DMS79 (cell line): ENCODE measurements around the gene FPR2.
"Not testable (repeated sequence)": the region's sequence is repeated elsewhere in the genome, so short reads cannot be mapped to it uniquely, and the experiment has no call there.

Experiments
- DNase-seq: peaks from one replicate; lab custom pipeline; 2025; lab: John Stamatoyannopoulos, UW

The FPR2 gene

GRCh38 chr19:51760697-51761356 lies at the start of gene FPR2:
FPR2 (plus strand) TSS chr19:51761180; CDS start chr19:51768659, 7,479 bp downstream.
- no peak for DNase-seq

GRCh38 chr19:51711702-51712101 lies 49.3 kb upstream of the FPR2 start:
- DNase-seq: no peak

GRCh38 chr19:51712461-51713081 lies 48.4 kb upstream of the FPR2 start:
- peak; percentile 34 for DNase-seq

GRCh38 chr19:51713319-51714285 lies 47.4 kb upstream of the FPR2 start:
- DNase-seq: no peak

GRCh38 chr19:51714848-51715247 lies 46.1 kb upstream of the FPR2 start:
- no peak for DNase-seq

GRCh38 chr19:51715850-51716249 lies 45.1 kb upstream of the FPR2 start:
- no peak for DNase-seq

- DNase-seq: no peak
Measured at GRCh38 chr19:51716925-51717324, 44.1 kb upstream of the FPR2 start.

- DNase-seq: no peak
Measured at GRCh38 chr19:51719251-51719988, 41.6 kb upstream of the FPR2 start.

GRCh38 chr19:51721905-51722304 lies 39.1 kb upstream of the FPR2 start:
- DNase-seq: no peak

- no peak for DNase-seq
Measured at GRCh38 chr19:51722492-51722891, 38.5 kb upstream of the FPR2 start.

- DNase-seq: no peak
Measured at GRCh38 chr19:51724543-51724942, 36.4 kb upstream of the FPR2 start.

- no peak for DNase-seq
Measured at GRCh38 chr19:51726049-51726448, 34.9 kb upstream of the FPR2 start.

- no peak for DNase-seq
Measured at GRCh38 chr19:51727349-51727880, 33.6 kb upstream of the FPR2 start.

GRCh38 chr19:51729781-51730180 lies 31.2 kb upstream of the FPR2 start:
- DNase-seq: no peak

- DNase-seq: no peak
Measured at GRCh38 chr19:51733742-51734522, 27.0 kb upstream of the FPR2 start.

GRCh38 chr19:51735759-51736449 lies 25.1 kb upstream of the FPR2 start:
- no peak for DNase-seq

GRCh38 chr19:51737389-51737788 lies 23.6 kb upstream of the FPR2 start:
- no peak for DNase-seq

- DNase-seq: no peak
Measured at GRCh38 chr19:51737924-51738323, 23.1 kb upstream of the FPR2 start.

- not testable (repeated sequence) for DNase-seq
Measured at GRCh38 chr19:51738523-51738922, 22.5 kb upstream of the FPR2 start.

GRCh38 chr19:51739466-51740213 lies 21.3 kb upstream of the FPR2 start:
- no peak for DNase-seq
